MG63 (cell line): ENCODE measurements around the gene KEL. TPM values are rescaled to one million over a fixed set of nuclear protein-coding genes. Genes with fewer than 3 reads are reported as not detected.
"Not testable (repeated sequence)": the region's sequence is repeated elsewhere in the genome, so short reads cannot be mapped to it uniquely, and the experiment has no call there.

ENCODE experiments used
- DNase-seq: peaks from one replicate; pipeline ENCODE4 v3.0.0-alpha.2; 2020
- H3K27me3 ChIP-seq: fragments of 250-450 bp; sonication (Bioruptor Pico); 2 replicates; pipeline ENCODE4 v1.5.1; 2020; ENCODE audit warnings: mild to moderate bottlenecking, moderate library complexity
- H3K36me3 ChIP-seq: fragments of 250-450 bp; sonication (Bioruptor Pico); 2 replicates; pipeline ENCODE4 v1.5.1; 2020; ENCODE audit warnings: mild to moderate bottlenecking, moderate library complexity
- H3K4me3 ChIP-seq: fragments of 250-450 bp; sonication (Bioruptor Pico); 2 replicates; pipeline ENCODE4 v1.5.1; 2020; ENCODE audit warnings: mild to moderate bottlenecking, moderate library complexity
- H3K9me3 ChIP-seq: fragments of 250-450 bp; sonication (Bioruptor Pico); 2 replicates; pipeline ENCODE4 v1.5.1; 2020; ENCODE audit warnings: mild to moderate bottlenecking, moderate library complexity
- total RNA-seq: library from RNA; depleted of rRNA; stranded (reverse); fragments of >200 nt; shearing (Covaris generic); gene quantifications from 2 replicates; pipeline ENCODE4 v1.2.3, GENCODE V29; 2014; ENCODE audit warnings: low replicate concordance; rRNA removed

KEL gene, protein sequence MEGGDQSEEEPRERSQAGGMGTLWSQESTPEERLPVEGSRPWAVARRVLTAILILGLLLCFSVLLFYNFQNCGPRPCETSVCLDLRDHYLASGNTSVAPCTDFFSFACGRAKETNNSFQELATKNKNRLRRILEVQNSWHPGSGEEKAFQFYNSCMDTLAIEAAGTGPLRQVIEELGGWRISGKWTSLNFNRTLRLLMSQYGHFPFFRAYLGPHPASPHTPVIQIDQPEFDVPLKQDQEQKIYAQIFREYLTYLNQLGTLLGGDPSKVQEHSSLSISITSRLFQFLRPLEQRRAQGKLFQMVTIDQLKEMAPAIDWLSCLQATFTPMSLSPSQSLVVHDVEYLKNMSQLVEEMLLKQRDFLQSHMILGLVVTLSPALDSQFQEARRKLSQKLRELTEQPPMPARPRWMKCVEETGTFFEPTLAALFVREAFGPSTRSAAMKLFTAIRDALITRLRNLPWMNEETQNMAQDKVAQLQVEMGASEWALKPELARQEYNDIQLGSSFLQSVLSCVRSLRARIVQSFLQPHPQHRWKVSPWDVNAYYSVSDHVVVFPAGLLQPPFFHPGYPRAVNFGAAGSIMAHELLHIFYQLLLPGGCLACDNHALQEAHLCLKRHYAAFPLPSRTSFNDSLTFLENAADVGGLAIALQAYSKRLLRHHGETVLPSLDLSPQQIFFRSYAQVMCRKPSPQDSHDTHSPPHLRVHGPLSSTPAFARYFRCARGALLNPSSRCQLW
- total RNA-seq = not detected in 2 replicates

- no peaks in the 10 kb centered on the region for H3K36me3 ChIP-seq
- DNase-seq = no peak
- no peaks in the 10 kb centered on the region for H3K9me3 ChIP-seq
- H3K27me3 ChIP-seq = no peaks in the 10 kb centered on the region
- H3K4me3 ChIP-seq = no peak within 1 kb of the TSS
Measured at GRCh38 chr7:142961973-142962926, at the start of gene KEL. KEL (minus strand) TSS chr7:142962363; CDS start chr7:142962206, 157 bp downstream.

- H3K36me3 ChIP-seq = no peaks in the 10 kb centered on the region
- DNase-seq = peak; percentile 43
- H3K9me3 ChIP-seq = no peaks in the 10 kb centered on the region
- H3K4me3 ChIP-seq = no peak overlapping the region
- no peaks in the 10 kb centered on the region for H3K27me3 ChIP-seq
Measured at GRCh38 chr7:143008007-143008901, 46.1 kb upstream of the KEL start.

GRCh38 chr7:143005632-143006260 lies 43.6 kb upstream of the KEL start:
- Histone ChIP-seq H3K9me3 (no peaks in the 10 kb centered on the region), H3K27me3 (no peaks in the 10 kb centered on the region), H3K36me3 (no peaks in the 10 kb centered on the region), H3K4me3 (no peak overlapping the region)
- no peak for DNase-seq

DNA sequence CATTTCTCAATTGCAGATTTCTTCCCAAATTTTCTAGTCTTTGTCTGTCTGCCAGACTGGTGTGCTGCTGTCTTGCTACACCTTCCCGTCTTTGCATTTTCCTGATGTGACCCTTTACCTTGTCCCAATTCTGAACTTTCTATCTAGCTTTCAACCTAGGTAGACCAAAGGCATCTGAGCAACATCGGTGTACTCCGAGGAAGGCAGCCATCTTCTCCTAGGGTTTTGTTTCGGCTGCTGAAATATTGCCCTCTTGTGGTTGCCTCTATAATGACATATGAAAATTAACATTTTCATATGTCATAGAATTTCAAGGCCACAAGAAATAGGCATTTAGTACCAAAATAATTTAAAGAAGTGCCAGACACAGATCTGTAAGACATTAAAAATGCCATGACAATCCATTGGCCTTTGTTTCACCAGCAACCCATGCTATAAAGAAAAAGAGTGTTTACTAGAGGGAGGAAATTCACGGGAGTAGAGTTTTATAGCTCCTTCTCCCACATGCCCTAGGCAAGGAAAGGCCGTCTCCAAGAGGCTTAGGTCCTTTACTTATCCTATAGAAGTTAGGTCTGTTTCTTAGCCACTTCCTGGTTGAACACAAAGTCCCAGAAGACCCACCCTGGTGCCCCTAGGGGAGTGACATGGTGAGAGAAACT lies 41.4 kb upstream of the KEL start:
- Histone ChIP-seq H3K36me3 (no peaks in the 10 kb centered on the region), H3K9me3 (no peaks in the 10 kb centered on the region), H3K4me3 (no peak overlapping the region), H3K27me3 (no peaks in the 10 kb centered on the region)
- DNase-seq = no peak

- no peaks in the 10 kb centered on the region for H3K27me3 ChIP-seq
- no peaks in the 10 kb centered on the region for H3K9me3 ChIP-seq
- no peak overlapping the region for H3K4me3 ChIP-seq
- H3K36me3 ChIP-seq = no peaks in the 10 kb centered on the region
- no peak for DNase-seq
Measured at GRCh38 chr7:143002898-143003297, 40.7 kb upstream of the KEL start.

- no peaks in the 10 kb centered on the region for H3K36me3 ChIP-seq
- no peak overlapping the region for H3K4me3 ChIP-seq
- no peak for DNase-seq
- no peaks in the 10 kb centered on the region for H3K9me3 ChIP-seq
- no peaks in the 10 kb centered on the region for H3K27me3 ChIP-seq
Measured at GRCh38 chr7:143002106-143002505, 39.9 kb upstream of the KEL start.

- no peaks in the 10 kb centered on the region for H3K9me3 ChIP-seq
- H3K4me3 ChIP-seq = no peak overlapping the region
- no peaks in the 10 kb centered on the region for H3K27me3 ChIP-seq
- H3K36me3 ChIP-seq = no peaks in the 10 kb centered on the region
- no peak for DNase-seq
Measured at GRCh38 chr7:143000648-143001047, 38.5 kb upstream of the KEL start.

DNA sequence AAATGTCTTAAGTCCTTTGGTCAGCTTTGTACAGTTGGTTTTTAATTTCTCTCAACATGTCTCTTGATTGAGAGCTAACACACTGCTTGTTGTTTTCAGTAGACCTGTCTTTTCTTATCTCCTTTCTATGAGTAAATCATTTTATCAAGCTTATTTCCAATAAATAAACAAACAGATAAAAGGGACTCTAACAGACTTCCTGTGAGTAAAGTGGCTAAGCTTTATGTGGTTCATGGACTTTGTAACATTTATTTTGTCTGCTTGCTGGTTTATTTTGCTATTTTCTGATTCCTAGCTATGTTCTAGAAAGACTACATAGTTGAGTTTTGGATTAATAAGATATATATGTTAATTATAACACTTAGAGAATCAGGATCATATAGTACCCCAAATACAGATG lies 37.6 kb upstream of the KEL start:
- no peaks in the 10 kb centered on the region for H3K9me3 ChIP-seq
- H3K4me3 ChIP-seq = no peak overlapping the region
- no peaks in the 10 kb centered on the region for H3K36me3 ChIP-seq
- H3K27me3 ChIP-seq = no peaks in the 10 kb centered on the region
- no peak for DNase-seq

GRCh38 chr7:142998966-142999365 lies 36.8 kb upstream of the KEL start:
- Histone ChIP-seq H3K9me3 (no peaks in the 10 kb centered on the region), H3K27me3 (no peaks in the 10 kb centered on the region), H3K4me3 (no peak overlapping the region), H3K36me3 (no peaks in the 10 kb centered on the region)
- no peak for DNase-seq

DNA sequence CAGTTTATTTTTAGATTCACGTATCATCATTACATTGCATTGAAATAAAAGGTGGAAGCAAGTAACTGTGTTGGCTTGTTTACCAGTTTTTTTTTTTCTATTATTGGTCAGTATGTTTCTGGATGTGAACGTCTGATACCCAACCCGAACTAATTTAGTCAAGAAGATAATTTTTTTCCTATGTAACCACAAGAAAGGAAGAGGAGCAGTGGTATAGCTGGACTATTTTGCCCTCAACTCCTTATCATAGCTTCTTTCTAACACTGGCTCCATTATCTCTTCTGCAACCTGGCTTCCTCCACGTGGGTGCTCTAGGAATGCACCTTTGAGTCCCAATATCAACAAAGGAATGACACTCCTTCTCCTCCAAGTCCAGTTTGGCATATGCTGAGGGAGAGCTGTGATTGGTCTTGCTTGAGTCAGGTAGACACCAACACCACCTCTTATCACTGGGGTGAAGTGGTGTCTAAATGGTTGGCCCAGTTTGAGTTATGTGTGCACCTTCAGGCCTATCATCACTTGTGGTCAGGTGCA lies 35.4 kb upstream of the KEL start:
- Histone ChIP-seq H3K36me3 (no peaks in the 10 kb centered on the region), H3K9me3 (no peaks in the 10 kb centered on the region), H3K27me3 (no peaks in the 10 kb centered on the region), H3K4me3 (no peak overlapping the region)
- no peak for DNase-seq

DNA sequence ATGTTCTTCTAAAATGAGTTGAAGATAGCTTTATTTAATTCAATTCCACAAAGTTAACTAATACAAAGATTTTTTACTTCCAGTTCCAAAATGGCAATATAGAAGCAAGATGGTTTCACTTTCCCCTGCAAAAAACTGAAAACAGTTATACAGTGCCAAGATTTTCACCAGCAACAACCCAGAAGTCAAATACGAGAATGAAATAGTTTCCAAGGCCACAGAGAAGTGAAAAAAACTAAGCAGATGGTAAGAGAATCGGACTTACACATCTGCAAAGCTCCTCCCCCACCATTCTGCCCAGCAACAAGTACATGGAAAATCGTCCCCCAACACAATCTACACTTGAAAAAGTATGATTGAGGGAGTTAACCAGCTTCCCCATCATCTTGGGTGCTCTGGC lies 30.3 kb upstream of the KEL start:
- H3K4me3 ChIP-seq = no peak overlapping the region
- no peaks in the 10 kb centered on the region for H3K9me3 ChIP-seq
- H3K36me3 ChIP-seq = no peaks in the 10 kb centered on the region
- no peaks in the 10 kb centered on the region for H3K27me3 ChIP-seq
- no peak for DNase-seq

DNA sequence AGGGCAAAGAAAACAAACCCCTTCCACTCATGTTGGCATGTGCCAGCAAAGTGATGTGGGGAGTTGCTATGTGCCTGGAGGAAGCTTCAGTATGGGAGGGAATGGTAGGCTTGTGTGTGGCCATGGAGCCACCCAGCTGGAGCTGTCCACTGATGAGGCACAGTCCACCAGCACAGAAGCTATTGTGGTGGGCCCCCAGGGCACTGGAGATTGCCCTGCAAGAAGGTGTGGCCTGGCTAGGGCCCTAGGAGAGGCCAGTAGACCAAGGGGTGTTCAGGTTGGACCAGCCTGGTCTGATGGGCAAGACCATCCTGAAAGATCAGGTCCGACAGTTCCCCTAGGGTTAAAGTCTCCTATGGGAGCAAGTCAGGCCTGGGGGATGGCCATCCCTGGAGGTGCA lies 22.1 kb upstream of the KEL start:
- Histone ChIP-seq H3K9me3 (no peaks in the 10 kb centered on the region; the same call in 1 of the 2 replicates), H3K36me3 (no peaks in the 10 kb centered on the region), H3K27me3 (no peaks in the 10 kb centered on the region), H3K4me3 (no peak overlapping the region)
- no peak for DNase-seq

GRCh38 chr7:142983825-142984224 lies 21.7 kb upstream of the KEL start:
- Histone ChIP-seq H3K4me3 (no peak overlapping the region), H3K27me3 (no peaks in the 10 kb centered on the region), H3K36me3 (no peaks in the 10 kb centered on the region), H3K9me3 (no peaks in the 10 kb centered on the region; the same call in 1 of the 2 replicates)
- DNase-seq = no peak

- H3K27me3 ChIP-seq, H3K9me3 ChIP-seq, H3K36me3 ChIP-seq, DNase-seq, H3K4me3 ChIP-seq: not testable (repeated sequence)
Measured at GRCh38 chr7:142978402-142978801, 16.2 kb upstream of the KEL start.

- Histone ChIP-seq H3K4me3 (no peak overlapping the region), H3K36me3 (no peaks in the 10 kb centered on the region), H3K9me3 (no peaks in the 10 kb centered on the region), H3K27me3 (no peaks in the 10 kb centered on the region)
- no peak for DNase-seq
Measured at GRCh38 chr7:142974626-142975025, 12.5 kb upstream of the KEL start.
